SKM-1 (cell line): ENCODE results near the gene SAMD13.

Source experiments
- DNase-seq: peaks from one replicate; lab custom pipeline; 2025; ENCODE audit not compliant: unreplicated experiment; lab: John Stamatoyannopoulos, UW

Gene SAMD13, protein sequence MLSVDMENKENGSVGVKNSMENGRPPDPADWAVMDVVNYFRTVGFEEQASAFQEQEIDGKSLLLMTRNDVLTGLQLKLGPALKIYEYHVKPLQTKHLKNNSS

DNA sequence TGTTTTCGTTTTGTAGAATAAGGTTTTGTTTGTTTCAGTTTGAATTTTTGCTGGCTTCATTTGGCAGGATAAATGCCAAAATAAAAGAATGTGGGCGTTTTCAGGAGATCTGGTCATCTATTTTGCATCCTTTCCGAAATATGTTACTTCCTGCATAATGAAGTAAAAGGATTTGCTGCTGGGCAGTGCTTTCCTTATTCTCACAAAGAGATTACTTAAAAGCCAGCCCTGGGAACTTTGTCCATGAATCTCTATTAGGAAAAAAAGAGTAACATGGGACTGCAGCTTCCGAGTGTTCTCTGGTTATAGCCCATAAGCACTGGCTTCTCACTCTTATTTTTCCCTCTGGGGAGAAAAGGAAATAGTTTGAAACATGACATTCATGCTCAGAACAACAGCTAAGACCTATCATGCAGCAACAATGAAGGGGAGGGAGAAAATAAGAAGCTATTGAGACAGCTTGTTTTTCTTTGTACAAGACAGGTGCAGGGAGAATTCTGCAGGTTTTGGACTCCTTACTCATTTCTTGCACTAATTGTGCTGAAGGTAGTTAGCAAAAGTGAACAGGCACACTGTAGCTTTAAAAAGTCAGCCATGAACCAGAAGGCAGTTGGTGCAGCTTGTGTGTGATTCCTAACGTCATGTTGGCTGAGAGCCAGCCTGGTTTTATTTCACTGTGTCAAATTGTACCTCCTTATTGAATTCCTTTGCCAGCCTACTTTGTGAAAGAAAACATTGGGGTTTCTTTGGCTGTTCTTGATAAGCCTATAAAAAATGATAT lies at the start of gene SAMD13:
SAMD13 (plus strand) TSS at position 705 of the 781 bp plus-strand sequence. CDS start 1,527 bp downstream, outside the sequence.
- no peak for DNase-seq

DNA sequence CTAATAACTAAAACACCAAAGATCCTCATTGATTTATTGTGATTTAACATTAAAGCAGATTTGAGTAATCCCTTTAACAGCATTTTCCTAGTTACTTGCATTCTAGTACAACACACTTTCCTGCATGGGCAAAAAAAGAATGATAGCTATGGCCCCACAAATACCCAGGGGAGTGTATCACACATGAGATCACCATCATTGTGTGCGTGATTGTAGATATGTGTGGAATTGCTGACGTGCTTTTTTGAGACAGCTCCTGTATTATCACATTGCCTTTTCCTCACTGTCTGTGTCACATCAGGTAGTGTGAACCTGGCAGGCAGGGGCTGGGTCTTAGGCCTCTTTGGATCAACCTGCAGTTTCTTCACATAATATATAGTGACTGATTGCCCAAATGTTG lies 48.5 kb upstream of the SAMD13 start:
- no peak for DNase-seq

DNA sequence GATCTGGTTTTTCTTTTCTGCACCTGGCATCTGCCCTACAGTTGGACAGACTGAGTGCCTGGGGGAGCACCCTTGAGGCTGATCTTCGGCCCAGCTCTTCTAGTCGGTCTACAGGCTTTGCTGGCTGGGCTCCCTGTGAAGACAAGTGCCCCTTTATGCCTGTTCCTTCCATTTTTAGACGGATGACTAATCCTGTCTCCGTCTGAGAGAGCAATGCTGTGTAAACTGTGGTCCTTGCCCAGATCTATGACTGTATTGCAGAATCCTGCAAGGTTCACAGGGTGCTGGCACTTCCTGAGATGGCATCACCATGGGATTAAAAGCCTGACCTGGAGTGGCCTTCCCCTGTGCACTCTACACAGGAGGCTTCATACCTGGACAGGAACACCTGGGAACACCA lies 47.6 kb upstream of the SAMD13 start:
- no peak for DNase-seq

DNA sequence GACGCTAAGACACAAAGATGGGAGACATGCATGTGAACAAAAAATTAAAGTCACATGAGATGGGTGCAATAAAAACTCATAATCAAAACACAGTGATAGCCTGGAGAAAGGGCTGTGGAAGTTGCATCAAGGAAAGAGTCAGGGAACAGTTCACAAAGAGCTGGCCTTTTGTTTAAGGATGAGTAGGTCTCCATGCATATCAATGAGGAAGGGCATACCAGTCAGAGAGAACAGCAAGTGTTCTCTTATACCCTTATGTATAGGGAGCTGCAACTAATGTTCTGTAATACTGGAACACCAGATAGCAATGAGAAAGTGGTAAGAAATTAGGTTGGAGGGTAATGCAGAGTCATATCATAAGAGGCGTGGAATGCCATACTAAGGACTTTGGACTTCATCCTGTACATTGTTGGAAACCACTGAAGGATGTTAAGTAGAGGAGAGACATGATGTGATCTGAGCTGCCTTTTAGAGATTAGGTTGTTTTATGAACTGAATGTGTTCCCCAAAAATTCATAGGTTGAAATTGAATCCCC lies 46.7 kb upstream of the SAMD13 start:
- DNase-seq = no peak

DNA sequence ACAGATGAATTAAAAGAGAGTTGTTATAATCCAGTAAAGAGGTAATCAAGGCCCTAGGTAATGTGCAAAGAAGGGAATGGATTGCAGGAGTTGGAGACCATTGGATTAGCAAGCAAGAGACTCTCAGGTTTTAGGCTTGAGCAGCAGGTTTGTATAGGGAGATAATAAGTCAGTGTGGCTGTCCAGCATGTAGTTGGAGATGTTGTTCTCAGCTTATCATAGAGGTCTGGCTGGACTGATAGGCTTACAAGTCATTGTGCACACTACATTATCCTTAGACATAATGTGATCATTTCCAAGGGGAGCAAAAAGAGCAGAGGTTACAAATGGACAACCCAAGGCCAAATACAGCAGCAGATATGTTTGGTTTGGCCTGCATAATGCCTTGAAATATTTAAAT lies 45.9 kb upstream of the SAMD13 start:
- DNase-seq = no peak

DNA sequence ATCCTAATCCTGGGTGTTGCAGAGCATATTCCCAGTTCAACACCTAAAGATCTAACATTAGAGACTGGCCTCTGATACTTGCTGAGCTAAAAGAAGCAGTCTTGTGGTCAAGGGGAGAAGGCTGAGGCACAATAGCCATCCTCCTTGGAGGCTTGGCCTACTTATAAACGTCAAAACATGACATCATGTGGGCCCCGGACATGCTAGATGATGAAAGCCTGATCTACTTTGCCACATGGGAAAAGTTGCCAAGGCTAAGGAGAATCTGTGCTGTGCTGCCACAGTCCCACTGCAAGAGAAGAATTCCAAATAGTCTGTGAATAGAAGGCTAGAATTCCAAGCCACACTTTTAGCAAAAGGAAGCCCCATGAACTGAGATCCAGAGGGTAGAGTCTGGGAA lies 43.9 kb upstream of the SAMD13 start:
- DNase-seq = no peak

DNA sequence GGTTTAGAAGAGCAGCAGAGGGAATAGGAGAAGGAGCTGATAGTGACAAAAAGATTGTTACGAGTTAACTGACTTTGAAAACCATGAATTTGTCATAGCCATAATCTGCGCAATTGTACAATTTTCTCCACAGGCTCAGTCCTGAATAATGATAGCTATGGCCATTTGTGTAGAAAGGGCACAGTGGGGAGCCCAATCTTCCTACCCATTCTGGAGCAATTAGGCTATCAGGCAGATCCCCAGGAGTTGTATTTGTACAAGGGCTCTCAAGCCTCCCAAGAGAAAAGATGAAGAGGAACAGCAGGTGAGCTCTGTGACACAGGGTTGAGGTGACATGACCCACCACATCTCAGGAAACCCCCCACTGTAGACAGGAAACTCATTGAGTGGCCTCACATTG lies 42.1 kb upstream of the SAMD13 start:
- no peak for DNase-seq

DNA sequence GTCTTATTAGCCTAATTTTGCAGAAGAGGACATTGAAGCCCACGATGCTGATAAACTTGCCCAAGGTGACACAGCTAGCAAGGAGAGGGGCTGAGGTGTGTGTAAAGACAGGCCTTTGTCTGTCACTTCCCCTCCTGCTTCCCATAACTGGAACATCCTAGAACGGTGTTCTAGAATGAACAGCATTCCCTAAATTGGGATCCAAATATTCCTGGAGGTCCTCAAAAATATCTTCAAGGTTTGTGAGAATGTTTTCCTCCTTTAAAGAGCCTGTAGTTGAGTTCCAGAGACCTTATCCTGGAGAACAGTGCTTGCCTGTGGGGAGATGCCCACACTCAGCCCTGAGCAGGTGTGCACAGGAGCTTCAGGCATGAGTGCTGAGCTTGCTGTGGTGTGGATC lies 41.5 kb upstream of the SAMD13 start:
- DNase-seq = no peak

DNA sequence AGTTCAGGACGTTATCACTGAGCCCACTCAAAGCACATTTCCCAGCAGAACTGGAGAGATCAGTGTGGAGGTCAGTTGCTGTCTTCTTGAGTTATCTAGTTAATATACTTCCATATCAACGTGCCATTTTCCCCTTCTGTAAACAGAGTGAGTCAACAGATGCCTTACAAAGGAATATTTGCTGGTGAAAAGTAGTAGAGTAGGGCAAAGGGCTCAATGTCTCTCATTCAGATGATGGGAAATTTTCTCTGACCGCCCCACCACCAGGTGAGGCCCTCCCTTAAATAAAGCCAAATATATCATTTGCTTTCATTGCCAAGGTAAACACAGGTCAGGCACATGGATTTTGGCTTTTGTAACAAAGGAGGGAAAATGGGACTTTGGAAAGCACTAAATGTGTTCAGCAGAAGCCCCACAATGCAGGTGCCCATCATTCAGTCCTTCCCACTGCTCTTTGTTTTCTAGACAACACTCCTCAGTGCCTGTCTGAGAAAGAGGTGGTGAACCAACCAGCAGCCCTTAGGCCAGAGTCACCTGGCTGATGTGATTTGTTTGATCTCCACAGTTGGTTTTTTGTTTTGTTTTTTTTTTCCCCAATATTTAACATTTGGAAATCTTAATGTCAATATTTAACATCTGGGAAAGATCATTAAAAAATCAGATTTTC lies 40.5 kb upstream of the SAMD13 start:
- no peak for DNase-seq

DNA sequence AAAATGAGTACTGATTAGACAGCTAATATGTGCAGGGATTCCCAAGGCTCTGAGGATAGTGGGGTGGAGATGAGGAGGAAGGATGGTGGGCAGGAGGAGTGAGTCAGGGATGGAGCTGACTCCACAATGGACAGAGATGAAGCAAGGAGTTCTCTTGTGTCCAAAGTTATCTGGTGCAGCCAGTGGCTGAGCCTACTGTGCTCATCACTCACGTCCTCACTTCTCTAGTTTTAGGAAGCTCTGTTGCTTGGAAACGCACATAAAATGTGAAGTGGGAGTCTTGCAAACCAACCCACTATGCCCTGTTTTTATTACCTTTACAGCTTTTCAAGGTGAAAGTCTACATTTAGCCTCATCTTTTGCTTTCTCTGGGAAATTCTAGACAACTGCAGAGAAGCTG lies 36.5 kb upstream of the SAMD13 start:
- DNase-seq = no peak

DNA sequence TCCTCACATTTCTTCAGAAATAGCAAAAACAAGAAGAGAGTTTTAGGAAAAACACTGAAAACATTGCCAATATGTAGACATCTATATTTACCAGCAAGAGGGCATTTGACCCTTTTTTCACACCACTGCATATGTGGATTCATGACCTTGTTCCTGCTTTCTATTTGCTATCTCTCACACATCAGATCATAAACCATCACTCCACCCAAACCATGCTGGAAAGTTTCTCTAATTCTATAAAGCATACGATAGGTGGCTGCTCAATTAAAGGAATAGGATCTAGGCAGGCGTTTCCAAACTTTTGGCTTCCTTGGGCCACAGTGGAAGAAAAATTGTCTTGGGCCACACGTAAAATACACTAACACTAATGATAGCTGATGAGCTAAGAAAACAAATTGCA lies 35.6 kb upstream of the SAMD13 start:
- DNase-seq = no peak

DNA sequence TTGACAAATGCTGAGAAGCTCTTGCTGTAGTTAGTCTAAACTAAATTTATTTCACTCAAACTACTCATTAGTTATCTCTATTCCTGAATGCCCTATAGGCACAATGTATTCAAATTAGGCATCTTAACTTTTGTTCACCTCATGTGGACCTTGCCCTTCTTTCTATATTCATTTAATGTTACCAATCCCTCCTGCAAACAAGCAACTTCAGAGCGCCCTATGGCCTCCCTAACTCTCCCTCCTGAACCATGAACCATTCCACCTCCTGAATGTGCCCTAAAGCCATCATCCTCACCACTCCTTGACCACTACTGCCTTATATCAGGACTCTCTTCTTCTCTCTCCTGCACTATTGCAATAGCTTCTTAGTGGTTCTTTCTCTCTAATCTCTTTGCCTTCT lies 34.8 kb upstream of the SAMD13 start:
- DNase-seq = no peak

DNA sequence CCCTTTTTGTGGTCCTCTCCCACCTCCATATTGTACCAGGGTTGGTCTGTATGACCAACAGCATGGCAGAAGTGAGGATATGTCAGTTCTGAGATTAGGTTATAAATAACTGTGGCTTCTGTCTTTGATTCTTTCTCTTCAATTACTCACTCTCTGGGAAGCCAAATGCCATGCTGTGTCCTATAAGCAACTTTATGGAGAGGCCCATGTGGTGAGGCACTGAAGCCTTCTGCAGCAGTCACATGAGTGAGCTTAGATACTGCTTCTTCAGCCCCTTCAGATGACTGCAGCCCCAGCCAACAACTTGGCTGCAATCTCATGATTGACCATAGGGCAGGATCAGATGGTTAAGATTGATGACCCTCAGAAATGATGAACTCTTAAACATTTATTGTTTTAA lies 34.0 kb upstream of the SAMD13 start:
- no peak for DNase-seq

DNA sequence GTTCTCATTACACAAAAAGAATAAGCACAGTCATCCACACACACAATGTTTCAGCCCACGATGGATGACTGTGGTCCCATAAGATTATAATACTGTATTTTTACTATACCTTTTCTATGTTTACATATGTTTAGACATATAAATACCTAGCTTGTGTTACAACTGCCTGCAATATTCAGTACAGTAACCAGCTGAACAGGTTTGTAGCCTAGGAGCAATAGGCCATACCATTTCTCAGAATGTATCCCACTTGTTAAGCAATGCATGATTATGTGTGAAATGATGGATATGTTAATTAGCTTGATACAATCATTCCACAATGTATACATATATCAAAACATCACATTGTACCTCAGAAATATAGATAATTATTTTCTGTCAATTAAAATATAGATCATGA lies 33.2 kb upstream of the SAMD13 start:
- DNase-seq = no peak

DNA sequence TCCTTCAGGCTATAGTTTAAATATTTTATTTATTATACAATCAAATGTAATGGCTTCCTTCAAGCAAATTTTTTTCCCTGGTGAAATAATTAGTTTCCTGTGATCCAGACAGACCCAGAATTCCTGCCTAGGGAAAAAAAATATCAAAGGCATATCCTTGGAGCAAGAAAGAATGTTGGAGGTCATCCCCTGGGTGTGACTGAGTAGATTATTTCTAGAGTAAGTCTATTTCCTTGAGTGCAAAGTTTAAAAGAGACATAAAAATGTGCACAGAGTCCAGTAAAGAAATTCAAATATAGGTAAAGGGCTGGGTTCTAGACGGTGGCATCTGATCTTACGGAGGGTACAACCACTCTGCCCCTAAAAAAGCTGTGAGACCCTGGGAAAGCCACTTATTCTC lies 32.2 kb upstream of the SAMD13 start:
- no peak for DNase-seq

DNA sequence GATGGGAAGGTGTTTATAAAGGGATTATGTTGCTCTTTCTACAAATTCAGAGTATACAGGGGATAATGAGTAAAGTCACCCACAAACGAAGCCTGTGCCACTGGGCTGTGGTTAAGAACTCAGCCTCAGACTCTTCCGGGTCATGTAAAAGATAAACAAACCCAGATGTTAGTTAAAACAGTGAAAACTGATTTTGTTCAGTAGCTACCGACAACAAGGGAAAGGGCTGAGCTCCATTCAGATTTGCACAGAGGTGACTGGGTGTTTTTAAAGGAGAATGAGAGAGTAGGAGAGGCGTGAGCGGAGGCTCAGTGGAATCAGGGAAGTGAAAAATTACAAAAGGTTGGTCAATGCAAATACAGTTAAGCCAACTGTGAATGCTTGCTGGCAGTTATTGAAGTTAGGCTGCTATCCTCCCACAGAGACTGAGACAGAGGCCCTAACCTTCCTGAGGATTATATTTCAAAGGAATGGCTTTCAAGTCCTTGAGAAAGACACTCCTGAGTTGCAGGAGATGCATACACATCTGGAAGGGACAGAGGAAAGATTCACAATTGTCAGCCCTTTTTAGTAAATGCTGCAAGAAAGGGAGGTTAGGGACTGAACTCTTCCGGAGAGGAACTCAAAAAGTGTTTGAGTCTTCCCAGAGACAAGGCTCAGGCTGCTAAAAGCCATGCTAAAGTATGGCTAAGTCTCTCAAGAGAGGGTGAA lies 29.9 kb upstream of the SAMD13 start:
- DNase-seq = peak; percentile 42

DNA sequence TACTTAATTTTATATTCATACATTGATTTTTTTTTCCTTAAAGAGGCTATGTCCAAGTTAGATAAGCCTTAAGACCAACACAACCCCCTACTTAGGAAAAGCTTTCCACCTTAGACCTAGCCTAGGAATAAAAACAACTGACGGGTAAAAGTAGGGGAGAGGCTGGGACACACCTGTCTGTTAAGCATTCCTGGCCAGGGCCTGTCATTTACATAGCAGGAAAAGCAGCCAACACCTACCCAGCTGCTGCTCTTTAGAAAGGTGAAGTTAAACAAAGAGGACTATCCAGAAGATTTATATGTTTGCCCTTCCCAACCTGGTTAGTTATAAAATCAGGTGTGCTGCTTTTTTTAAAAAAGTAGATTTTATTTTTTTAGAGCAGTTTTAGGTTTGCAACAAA lies 29.1 kb upstream of the SAMD13 start:
- no peak for DNase-seq

DNA sequence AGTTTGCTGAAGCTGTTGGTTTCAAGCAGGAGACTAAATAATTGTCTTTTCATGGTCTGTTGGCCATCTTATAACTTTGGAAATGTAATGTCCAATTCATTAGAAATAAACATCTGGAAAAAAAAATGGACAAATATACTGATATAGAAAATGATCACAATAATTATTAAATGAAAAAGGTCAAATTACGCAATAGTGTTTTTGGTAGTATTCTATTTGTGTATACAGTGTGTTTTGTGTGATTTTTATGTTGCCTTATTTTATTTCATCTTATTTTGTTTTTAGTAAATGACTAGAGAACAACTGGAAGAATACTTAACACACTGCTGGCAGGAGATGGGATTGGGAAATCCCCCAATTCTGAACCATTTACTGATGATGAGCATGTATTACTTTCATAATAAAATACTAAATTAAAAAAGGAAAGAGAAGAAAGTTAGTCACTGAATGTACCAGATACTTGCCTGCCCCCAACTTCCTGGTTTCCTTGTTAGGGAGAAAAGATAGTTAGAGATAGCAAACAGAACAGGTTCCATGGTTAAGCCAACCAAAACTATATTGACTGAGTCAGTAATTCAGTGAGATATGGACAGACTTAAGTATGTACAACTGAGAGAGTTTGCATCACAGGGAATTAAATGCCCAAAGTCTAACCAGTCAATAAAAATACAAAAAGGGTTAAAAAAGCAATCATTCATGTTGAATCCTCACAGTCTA lies 24.0 kb upstream of the SAMD13 start:
- DNase-seq = no peak

DNA sequence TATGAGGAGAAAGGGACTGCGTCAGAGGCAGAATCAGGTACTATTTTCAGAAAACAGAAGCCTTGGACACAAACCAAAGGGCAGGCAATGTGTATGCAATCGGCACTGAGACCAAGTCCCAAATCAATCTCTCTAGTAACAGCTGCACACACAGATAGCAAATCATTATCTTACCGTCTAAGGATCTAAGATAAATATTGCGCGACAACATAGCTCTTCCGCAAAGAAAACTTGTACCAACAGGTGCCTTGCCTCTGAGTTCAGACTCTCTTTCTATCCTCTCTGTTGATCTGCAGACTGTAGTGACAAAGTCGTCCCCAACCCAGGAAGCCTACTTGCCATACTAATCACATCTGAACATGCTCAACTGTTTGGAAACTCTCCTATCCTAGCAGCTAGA lies 22.6 kb upstream of the SAMD13 start:
- DNase-seq = no peak

DNA sequence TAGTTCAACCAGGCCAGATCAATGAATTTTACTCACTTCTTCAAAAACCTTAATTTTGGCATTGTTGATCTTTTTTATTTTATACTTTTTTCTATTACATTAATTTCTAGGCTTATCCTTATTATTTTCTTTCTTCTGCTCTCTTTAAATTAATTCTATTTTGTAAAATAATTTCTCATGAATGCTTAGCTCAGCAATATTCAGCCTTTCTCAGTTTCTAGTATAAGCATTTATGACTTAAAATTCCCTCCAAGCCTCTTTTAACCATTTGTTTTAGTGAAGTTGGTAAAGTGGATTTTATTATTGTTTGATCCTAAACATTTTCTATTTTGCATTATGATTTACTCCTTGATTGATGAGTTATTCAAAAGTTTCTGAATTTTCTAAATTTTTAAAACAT lies 20.6 kb upstream of the SAMD13 start:
- no peak for DNase-seq

DNA sequence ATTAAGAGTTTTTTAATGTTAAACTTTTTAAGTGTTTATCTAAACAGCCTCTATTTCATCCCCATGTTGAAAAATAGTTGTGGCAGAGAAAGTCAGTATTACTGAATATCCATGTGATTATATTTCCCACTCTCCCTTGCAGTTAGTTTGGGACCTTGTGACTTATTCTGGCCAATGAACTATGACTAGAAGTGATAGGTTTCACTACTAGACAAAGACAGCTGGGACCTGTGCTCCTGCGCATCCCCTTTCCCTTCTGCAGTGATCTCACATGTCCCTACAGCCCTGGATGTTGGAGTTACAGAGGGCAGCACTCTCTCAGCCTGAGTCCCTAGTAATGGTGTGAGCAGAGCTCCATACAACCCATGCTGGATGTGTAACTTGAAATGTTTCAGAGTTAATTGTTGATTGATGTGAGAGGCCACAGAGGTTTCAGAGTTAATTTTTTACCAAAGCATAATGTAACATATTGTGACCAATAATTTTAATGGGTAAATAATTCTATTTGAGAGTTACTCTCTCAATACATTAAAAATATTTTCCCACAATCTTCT lies 18.7 kb upstream of the SAMD13 start:
- DNase-seq = no peak
